ENCODE data around the gene KRT76.
"Not testable (repeated sequence)": the region's sequence is repeated elsewhere in the genome, so short reads cannot be mapped to it uniquely, and the experiment has no call there.

The KRT76 gene

GRCh38 chr12:52779914-52780313 lies 2.8 kb upstream of the KRT76 start:
- DNase-seq, result no peak

GRCh38 chr12:52778833-52779232 lies 1.7 kb upstream of the KRT76 start:
- DNase-seq, result no peak

- no peak for DNase-seq
Observed at GRCh38 chr12:52777566-52777965, 421 bp upstream of the KRT76 start.

GRCh38 chr12:52776435-52776834 lies 710 bp downstream of the KRT76 start:
- DNase-seq, result no peak

GRCh38 chr12:52774629-52775250 lies 2.4 kb downstream of the KRT76 start:
- no peak for DNase-seq

GRCh38 chr12:52772772-52773171 lies 4.4 kb downstream of the KRT76 start:
- DNase-seq, result no peak

- DNase-seq, result no peak
Observed at GRCh38 chr12:52772188-52772587, 5.0 kb downstream of the KRT76 start.

GRCh38 chr12:52771505-52771904 lies 5.6 kb downstream of the KRT76 start:
- no peak for DNase-seq

GRCh38 chr12:52771088-52771487 lies 6.1 kb downstream of the KRT76 start:
- no peak for DNase-seq

- DNase-seq, result no peak
Observed at GRCh38 chr12:52769946-52770345, 7.2 kb downstream of the KRT76 start.

- no peak for DNase-seq
Observed at GRCh38 chr12:52769354-52769753, 7.8 kb downstream of the KRT76 start.

GRCh38 chr12:52768479-52769200 lies 8.5 kb downstream of the KRT76 start:
- DNase-seq, result no peak

GRCh38 chr12:52767427-52767826 lies 9.7 kb downstream of the KRT76 start:
- no peak for DNase-seq

- DNase-seq, result no peak
Observed at GRCh38 chr12:52767020-52767379, 10.1 kb downstream of the KRT76 start.

- DNase-seq, result no peak
Observed at GRCh38 chr12:52766351-52767019, 10.7 kb downstream of the KRT76 start.

GRCh38 chr12:52765702-52766101 lies 11.4 kb downstream of the KRT76 start:
- no peak for DNase-seq

GRCh38 chr12:52763991-52764390 lies 13.2 kb downstream of the KRT76 start:
- no peak for DNase-seq

- DNase-seq, result no peak
Observed at GRCh38 chr12:52763036-52763659, 14.0 kb downstream of the KRT76 start.

GRCh38 chr12:52761802-52762201 lies 15.3 kb downstream of the KRT76 start:
- no peak for DNase-seq

GRCh38 chr12:52761218-52761617 lies 15.9 kb downstream of the KRT76 start:
- DNase-seq, result not testable (repeated sequence)

- no peak for DNase-seq
Observed at GRCh38 chr12:52760623-52761022, 16.5 kb downstream of the KRT76 start.

- no peak for DNase-seq
Observed at GRCh38 chr12:52759695-52760094, 17.4 kb downstream of the KRT76 start.

GRCh38 chr12:52759218-52759617 lies 17.9 kb downstream of the KRT76 start:
- no peak for DNase-seq
